Measurements from ENCODE around the gene HOXA11.

GRCh38 chr7:27143950-27144780 is 40.9 kb downstream of the HOXA11 start:
- no peak for TF ChIP-seq POLR2A (IDR thresholded peaks at IDR 0.05; ENCODE audit: extremely low read depth, insufficient read length)
- no peak for TF ChIP-seq CTCF (IDR thresholded peaks at IDR 0.05; ENCODE audit: low read depth, low read length)
- TF ChIP-seq, protein P1, sequence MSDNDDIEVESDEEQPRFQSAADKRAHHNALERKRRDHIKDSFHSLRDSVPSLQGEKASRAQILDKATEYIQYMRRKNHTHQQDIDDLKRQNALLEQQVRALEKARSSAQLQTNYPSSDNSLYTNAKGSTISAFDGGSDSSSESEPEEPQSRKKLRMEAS (IDR thresholded peaks at IDR 0.05; ENCODE audit: low read depth, low read length), result no peak
